AG20443 (cell line): ENCODE measurements around the gene CRIM1.
A peak's percentile ranks its signal among the peaks of the same experiment; 100 is the strongest.

Source experiments
- DNase-seq: peaks from one replicate; pipeline ENCODE4 v3.0.0; 2012; ENCODE audit warnings: low spot score, mixed read lengths

CRIM1 gene

GRCh38 chr2:36578343-36579296, 223.0 kb downstream of the CRIM1 start:
- DNase-seq, result no peak

- no peak for DNase-seq
Observed at GRCh38 chr2:36579297-36579664, 223.7 kb downstream of the CRIM1 start.

- DNase-seq, result no peak
Observed at GRCh38 chr2:36582538-36582937, 227.0 kb downstream of the CRIM1 start.

DNA sequence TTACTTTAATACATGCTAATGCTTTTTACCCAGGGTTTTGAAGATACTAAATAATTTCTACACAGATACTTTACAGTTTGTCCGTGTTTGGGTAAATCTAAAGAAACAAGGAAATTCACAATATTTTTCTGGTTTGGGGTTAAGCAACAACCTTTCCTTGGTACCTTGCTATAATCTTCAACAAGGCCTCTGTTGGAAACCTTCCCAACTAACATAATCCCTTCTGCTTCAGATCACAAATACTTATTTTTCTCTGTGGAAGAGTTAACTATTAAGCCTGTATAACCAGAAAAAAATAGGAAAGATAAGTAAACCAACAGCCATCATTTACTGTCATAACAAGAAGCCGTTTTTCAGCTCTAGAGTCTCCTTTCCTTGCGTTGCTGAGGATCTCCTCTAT, 227.4 kb downstream of the CRIM1 start:
- no peak for DNase-seq

DNA sequence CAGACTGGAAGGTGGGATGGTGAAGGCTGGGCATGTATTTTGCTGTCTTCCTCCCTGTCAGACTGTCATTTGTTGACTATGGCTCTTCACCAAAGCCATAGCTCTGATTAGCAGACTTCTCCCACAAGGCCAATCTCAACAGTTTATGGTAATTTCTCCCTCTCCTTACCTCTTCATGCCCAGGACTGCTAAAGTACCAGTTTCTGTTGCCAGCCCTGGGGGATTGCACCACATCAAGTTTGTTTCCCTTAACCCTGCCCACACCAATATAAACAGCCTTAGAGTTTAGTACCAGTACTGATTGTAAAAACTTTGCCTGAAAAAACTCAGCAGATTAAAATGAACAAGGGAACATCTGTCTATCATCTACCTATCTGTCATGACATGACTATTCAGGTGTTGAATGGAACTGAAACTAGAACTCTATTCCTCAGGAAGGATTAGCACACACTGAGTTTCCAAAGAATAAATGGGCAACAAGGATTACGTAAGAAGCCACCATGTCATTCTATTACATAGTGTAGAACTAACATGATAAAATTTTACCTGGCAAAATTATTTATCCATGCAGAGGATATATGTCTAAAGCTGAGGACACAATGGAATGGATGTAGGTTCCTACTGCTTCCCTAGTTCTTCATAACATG, 228.7 kb downstream of the CRIM1 start:
- DNase-seq, result no peak

GRCh38 chr2:36586672-36587071, 231.1 kb downstream of the CRIM1 start:
- DNase-seq, result no peak

DNA sequence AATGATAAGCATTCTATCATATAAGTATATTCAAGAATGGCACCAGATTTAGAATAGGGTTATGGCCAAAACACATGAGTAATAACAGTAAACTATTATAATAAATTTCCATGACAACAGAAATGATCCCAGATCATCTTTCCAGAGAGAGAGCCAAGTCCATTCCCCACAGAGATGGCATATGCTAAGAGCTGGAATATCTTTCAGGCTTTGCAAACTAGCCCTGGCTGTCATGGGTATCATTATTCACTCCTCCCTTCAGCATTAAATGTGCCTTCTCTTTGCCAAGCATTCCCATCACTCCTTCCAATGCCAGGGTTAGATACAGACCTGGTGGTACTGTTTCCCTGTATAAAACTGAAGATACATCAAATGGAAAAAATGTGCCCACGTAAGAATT, 231.5 kb downstream of the CRIM1 start:
- DNase-seq, result no peak

DNA sequence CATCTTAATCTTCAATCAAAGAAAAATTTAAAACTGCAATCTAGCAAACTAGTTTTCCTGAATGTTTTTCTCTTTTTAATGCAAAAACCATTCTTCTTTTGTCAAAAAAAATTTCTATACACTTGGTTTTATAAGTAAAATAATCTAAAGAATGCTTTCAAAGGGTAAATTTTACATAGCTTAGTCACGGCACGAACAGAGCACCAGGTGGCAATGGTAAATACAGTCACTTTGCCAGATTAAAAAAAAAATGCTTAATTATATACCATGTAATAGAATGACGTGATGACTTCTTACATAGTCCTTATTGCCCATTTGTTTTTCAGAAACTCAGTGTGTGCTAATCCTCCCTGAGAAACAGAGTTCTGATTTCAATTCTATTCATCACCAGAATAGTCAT, 232.0 kb downstream of the CRIM1 start:
- DNase-seq, result no peak

GRCh38 chr2:36589230-36589630, 233.7 kb downstream of the CRIM1 start:
- no peak for DNase-seq

DNA sequence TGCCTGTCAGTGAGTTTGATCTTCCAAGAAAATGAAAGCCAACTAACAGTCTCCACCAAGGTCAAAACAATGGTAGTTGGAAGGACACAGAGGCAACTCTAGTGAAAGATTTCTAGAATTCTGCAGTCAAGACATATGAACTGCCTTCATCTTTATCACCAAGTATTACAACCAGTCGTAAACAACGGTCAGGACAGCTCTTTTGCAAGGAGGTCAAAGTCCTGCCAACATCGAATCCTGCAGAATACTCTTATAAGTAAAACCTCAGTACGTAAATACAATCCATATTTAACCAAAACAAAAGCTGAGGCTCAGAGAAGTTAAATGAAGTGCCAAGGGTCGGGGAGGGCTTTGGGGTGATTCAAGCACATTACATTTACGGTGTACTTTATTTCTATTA, 239.3 kb downstream of the CRIM1 start:
- no peak for DNase-seq

DNA sequence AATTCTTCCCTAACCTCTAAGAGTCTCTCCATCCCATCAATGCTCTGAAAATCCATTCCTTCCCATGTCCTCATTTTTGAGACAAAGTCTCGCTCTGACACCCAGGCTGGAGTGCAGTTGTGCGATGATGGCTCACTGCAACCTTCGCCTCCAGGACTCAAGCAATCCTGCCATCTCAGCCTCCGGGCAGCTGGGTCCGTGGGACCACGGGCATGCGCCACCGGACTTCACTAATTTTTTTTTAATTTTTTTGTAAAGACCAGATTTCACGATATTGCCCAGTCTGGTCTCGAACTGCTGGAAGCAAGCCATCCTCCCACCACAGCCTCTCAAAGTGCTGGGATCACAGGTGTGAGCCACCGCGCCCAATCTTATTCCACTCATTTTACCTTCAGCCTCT, 240.8 kb downstream of the CRIM1 start:
- no peak for DNase-seq

GRCh38 chr2:36597003-36597531, 241.5 kb downstream of the CRIM1 start:
- no peak for DNase-seq

DNA sequence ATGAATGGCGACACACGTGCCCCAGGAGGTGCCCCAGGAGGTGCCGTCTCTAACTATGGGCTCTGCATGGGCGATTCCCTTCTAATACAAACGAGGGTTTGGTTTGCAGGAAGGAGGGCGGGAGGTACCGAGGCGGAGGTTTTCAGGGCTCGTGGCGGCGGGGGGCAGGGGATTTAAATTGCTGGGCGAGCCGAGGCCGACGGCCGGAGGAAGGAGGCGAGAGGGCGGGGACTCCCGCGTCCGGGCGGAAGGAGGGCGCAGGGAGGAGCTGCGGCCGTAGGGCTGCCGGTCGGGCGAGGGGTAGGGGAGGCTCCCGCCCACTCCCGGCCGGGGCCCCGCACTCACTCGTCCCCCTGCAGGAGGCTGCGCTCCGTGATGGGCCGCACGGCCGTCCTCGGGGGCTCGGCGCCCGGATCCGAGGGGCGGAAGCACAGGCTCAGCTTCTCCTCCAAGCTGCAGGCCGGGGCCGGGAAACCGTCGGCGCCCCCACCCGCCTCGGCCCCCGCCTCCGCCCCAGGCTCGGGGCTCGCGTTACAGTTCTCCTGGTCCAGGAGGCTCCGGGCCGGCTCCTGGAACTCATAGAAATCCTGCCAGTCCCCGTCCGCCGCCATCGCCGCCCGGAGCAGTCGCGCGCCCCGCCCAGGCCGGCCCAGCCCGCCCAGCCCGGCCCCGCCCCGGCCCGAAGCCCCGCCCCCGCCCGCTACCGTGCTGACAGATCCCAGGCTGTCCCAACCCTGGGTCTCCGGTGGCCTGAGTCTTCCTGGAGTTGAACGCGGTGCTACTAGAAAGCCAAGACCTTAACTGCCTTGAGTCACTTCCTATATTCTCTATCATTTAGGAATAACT, 242.2 kb downstream of the CRIM1 start, which contains the start of gene FEZ2:
TSS of gene FEZ2 (minus strand) at position 637 of the 846 bp plus-strand sequence. CDS start at position 611, 26 bp downstream.
- peak; percentile 96 for DNase-seq
